ENCODE results near the gene PHKG1. TPM values are rescaled to one million over a fixed set of nuclear protein-coding genes. Genes with fewer than 3 reads are reported as not detected.
A peak's percentile ranks its signal among the peaks of the same experiment; 100 is the strongest.
"Not testable (repeated sequence)": the region's sequence is repeated elsewhere in the genome, so short reads cannot be mapped to it uniquely, and the experiment has no call there.

Gene PHKG1
- polyA plus RNA-seq, 1 donor from 2014 or later = not detected

DNA sequence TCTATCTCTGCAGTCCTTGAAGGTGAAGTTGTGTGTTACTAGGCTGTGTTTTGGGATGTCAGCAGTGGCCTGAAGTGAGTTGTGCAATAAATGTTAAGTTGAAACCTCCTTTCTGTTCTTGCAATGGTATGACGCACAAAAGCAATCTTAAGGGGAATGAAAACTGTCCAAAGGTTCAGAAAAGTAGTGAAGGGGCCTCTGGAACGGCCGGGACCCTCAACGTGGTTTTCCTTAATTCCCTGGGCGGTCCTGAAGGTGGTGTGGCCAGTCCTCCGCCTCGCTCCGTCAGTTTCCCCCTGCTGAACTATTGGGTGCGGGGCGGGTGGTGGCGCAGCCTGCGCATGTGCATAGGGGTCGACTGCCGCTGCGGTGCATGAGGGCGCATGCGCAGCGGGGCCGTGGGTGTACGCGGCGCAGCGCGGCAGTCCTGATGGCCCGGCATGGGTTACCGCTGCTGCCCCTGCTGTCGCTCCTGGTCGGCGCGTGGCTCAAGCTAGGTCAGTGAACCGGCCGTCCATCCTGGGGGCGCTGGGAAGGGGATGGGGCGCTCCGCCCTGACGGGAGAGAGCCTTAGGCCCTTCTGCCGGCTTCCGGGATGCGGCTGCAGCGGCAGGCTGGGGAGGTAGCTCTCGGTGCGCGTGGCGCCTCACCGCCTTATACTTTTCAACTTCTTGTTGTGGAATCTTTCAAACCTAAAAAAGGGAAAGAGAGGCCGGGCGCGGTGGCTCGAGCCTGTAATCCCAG lies 28.7 kb downstream of the PHKG1 start, which contains the start of gene SUMF2:
Gene SUMF2, plus strand, starts transcription at position 405 of the 744 bp plus-strand sequence. Its CDS starts 26 bp downstream, at position 431.
- H3K9me3 Mint-ChIP-seq = no peaks in the 10 kb centered on the region
- peaks cover 17 to 24% (median 20%) of the 10 kb centered on the region in 3 donors for H3K4me1 Mint-ChIP-seq
- no peaks in the 10 kb centered on the region for H3K27me3 Mint-ChIP-seq
- H3K27ac Mint-ChIP-seq = peak within 1 kb of the TSS; percentile 86 to 99 (median 97)
- H3K4me3 Mint-ChIP-seq = peak within 1 kb of the TSS; percentile 85 to 96 (median 94)
- H3K36me3 Mint-ChIP-seq = peaks cover 3% of the 10 kb centered on the region

DNA sequence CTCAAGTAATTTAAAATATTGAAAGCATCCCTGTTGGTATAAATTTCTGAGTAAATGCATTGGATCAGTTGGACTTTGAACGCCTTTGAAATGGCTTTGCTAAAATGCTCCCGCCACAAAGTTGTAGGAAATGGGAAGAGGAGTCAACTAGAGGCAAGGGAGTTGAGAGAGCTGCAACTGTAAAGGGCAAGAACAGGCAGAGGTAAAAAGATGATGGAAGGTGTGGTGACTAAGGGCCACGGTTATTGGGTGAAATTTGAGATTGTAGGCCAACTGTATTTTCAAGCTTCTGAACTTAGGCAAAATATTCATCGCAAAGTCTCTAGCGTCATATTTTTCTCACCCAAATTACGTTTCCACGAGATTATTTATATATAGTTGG lies 29.3 kb downstream of the PHKG1 start:
- Mint-ChIP-seq H3K36me3 (peaks cover 3% of the 10 kb centered on the region), H3K27me3 (no peaks in the 10 kb centered on the region), H3K4me1 (peaks cover 17 to 24% (median 20%) of the 10 kb centered on the region in 3 donors), H3K4me3 (peak overlapping the region; percentile 85 to 96 (median 94)), H3K9me3 (no peaks in the 10 kb centered on the region), H3K27ac (peak overlapping the region; percentile 86 to 99 (median 97))

DNA sequence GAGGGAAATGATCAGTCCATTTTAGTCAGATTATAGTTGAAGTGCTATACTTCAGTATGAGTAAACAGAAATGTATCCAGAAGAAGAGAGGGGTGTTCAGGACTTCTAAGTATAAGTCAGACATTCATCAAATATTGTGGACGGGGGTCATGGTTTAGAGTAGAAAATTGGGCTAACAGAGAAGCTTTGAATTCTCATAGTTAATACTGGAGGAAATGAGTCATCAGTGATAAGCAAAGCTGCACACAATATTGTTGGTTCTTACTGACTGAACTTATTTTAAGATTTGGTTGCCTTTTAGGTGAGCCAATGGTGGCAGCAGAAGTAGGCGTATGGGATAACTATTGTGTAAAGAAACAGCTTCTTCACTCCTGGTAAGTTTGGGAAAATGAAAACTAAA lies 30.4 kb downstream of the PHKG1 start:
- peak overlapping the region in 1 of 3 donors; percentile 86 for H3K27ac Mint-ChIP-seq
- H3K9me3 Mint-ChIP-seq = no peaks in the 10 kb centered on the region
- H3K4me3 Mint-ChIP-seq = peak overlapping the region in 2 of 4 donors; percentile 51 to 81
- H3K36me3 Mint-ChIP-seq = peaks cover 3% of the 10 kb centered on the region
- peaks cover 17 to 24% (median 21%) of the 10 kb centered on the region in 3 donors for H3K4me1 Mint-ChIP-seq
- no peaks in the 10 kb centered on the region for H3K27me3 Mint-ChIP-seq

DNA sequence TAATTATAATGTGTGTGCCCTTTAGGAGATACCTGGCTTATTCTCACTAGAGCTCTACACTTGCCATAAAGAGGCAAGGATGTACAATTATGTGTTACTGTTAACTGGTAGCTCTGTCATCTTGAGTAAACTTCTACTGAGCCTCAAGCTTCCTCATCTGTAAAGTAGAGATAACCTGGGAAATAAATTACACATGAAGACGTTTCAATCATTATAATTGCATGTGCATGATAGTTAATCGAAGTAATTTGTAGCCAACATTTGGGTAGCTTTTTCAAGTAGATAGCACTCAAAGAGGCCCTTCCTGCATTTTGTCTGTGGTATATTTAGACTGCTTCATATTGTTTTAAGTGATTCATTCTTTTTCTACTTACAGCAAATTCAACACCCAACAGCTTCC lies 38.8 kb downstream of the PHKG1 start:
- Mint-ChIP-seq H3K4me3 (peak overlapping the region in 1 of 4 donors; percentile 88), H3K4me1 (peaks cover 18 to 22% (median 21%) of the 10 kb centered on the region in 3 donors), H3K9me3 (no peaks in the 10 kb centered on the region), H3K36me3 (no peaks in the 10 kb centered on the region), H3K27ac (no peak overlapping the region), H3K27me3 (no peaks in the 10 kb centered on the region)

DNA sequence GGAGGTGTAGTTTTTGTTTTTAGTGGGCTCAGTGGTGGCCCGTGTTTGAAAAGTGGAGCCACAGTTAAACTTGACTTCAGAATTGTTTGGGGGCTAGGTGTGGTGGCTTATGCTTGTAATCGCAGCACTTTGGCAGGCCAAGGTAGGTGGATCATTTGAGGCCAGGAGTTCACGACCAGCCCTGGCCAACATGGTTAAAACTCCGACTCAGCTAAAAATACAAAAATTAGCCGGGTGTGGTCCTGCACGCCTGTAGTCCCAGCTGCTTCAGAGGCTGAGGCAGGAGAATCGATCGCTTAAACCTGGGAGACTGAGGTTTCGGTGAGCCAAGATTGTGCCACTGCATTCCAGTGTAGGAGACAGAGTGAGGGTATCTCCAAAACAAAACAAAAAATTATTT lies 39.4 kb downstream of the PHKG1 start:
- H3K4me1 Mint-ChIP-seq = peaks cover 18 to 24% (median 21%) of the 10 kb centered on the region in 3 donors
- H3K4me3 Mint-ChIP-seq = peak overlapping the region in 2 of 4 donors; percentile 70 to 88
- H3K9me3 Mint-ChIP-seq = no peaks in the 10 kb centered on the region
- H3K36me3 Mint-ChIP-seq = no peaks in the 10 kb centered on the region
- no peak overlapping the region for H3K27ac Mint-ChIP-seq
- H3K27me3 Mint-ChIP-seq = no peaks in the 10 kb centered on the region

DNA sequence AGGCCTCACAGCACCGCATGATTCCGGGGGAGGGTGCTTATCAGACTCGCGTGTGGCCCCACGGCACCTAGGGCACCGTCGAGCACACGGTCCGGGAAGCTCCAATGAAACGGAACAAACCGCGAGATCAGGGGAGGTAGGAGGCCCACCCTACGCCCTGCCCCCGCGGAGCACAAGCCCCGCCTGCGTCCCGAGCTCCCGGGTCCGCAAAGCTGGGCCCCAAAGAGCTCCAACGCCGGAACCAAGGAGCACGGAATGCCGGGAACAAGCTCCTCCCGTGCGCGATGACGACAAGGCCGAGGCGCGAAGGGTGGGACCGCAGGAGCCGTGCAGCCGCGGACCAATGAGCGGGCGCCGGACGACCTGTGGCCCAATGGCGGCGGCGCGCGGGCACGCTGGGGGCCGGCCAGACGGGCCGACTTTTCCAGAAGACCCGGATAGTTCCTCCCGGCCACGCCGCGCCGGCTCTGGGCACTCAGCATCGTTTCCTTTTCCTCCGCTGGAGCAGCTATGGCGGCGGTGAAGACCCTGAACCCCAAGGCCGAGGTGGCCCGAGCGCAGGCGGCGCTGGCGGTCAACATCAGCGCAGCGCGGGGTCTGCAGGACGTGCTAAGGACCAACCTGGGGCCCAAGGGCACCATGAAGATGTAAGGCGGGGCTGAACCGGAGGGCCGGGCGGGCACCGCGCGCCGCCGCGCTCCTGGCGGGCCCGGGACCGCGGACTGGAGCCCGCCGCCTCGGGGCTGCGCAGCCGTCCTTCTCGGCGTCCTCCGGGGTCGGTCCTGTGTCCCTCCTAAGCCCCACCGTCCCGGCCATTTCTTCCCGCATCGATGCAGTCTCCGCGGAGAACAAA lies 41.2 kb downstream of the PHKG1 start, which contains the start of the genes CCT6A and PSPH:
Gene CCT6A, plus strand, starts transcription at position 427 of the 853 bp plus-strand sequence. Its CDS starts 84 bp downstream, at position 511.
Gene PSPH, minus strand, starts transcription at position 106 of the 853 bp plus-strand sequence. CDS start 30,232 bp downstream, outside the sequence.
- Mint-ChIP-seq H3K9me3 (no peaks in the 10 kb centered on the region), H3K36me3 (no peaks in the 10 kb centered on the region), H3K27ac (peak within 1 kb of the TSS; percentile 64 to 95 (median 94)), H3K27me3 (no peaks in the 10 kb centered on the region), H3K4me1 (peaks cover 20 to 27% (median 20%) of the 10 kb centered on the region in 3 donors), H3K4me3 (peak within 1 kb of the TSS; percentile 88 to 97 (median 96))

DNA sequence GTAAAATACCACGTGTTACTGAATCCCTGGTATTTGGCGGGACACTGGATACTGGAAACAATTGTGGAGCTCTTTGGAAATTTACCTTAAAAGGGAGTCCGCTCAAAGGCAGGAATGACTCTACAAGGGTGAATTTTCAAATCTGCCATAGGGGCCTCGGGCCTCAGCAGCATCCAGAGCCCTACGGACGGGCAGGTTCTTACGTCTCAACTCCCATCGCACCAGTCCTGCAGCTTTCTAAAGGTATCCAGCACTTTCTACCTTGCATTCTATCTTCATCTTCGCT lies 41.8 kb downstream of the PHKG1 start:
- H3K36me3 Mint-ChIP-seq = no peaks in the 10 kb centered on the region
- H3K9me3 Mint-ChIP-seq = no peaks in the 10 kb centered on the region
- no peaks in the 10 kb centered on the region for H3K27me3 Mint-ChIP-seq
- peaks cover 18 to 24% (median 19%) of the 10 kb centered on the region in 3 donors for H3K4me1 Mint-ChIP-seq
- H3K4me3 Mint-ChIP-seq = peak overlapping the region; percentile 88 to 97 (median 96)
- H3K27ac Mint-ChIP-seq = peak overlapping the region; percentile 64 to 95 (median 94)

DNA sequence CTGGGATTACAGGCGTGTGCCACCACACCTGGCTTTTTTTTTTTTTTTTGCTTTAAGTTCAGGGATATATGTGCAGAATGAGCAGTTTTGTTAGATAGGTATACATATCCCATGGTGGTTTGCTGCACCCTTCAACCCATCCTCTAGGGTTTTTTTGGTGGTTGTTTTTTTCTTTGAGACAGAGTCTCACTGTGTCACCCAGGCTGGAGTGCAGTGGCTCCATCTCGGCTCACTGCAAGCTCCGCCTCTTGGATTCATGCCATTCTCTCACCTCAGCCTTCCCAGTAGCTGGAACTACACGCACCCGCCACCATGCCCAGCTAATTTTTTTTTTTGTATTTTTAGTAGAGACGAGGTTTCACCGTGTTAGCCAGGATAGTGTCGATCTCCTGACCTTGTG lies 44.0 kb downstream of the PHKG1 start:
- Mint-ChIP-seq H3K27ac (peak overlapping the region in 1 of 3 donors; percentile 57), H3K4me3 (peak overlapping the region in 1 of 4 donors; percentile 68), H3K4me1 (peaks cover 9 to 23% (median 19%) of the 10 kb centered on the region in 3 donors)
- not testable (repeated sequence) for H3K27me3 Mint-ChIP-seq, H3K36me3 Mint-ChIP-seq, H3K9me3 Mint-ChIP-seq

DNA sequence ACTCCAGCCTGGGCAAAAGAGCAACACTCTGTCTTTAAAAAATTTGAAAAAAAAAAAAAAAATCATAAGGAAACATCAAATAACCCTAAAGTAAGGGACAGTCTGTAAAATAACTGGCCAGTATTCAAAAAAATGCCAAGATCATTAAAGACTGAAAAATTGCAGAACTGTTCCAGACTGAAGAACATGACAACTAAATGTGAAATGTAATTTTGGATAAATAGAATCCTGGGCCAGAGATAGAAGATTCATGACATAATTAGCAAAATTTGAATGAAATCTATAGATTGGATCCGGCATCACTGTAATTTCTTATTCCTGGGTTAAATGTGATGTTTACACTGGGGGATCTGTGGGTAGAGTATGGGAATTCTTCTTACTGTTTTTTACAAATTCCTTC lies 44.5 kb downstream of the PHKG1 start:
- Mint-ChIP-seq H3K36me3 (no peaks in the 10 kb centered on the region), H3K4me3 (peak overlapping the region in 1 of 4 donors; percentile 68), H3K27ac (no peak overlapping the region), H3K4me1 (peaks cover 9 to 23% (median 18%) of the 10 kb centered on the region in 3 donors), H3K9me3 (no peaks in the 10 kb centered on the region), H3K27me3 (no peaks in the 10 kb centered on the region)

DNA sequence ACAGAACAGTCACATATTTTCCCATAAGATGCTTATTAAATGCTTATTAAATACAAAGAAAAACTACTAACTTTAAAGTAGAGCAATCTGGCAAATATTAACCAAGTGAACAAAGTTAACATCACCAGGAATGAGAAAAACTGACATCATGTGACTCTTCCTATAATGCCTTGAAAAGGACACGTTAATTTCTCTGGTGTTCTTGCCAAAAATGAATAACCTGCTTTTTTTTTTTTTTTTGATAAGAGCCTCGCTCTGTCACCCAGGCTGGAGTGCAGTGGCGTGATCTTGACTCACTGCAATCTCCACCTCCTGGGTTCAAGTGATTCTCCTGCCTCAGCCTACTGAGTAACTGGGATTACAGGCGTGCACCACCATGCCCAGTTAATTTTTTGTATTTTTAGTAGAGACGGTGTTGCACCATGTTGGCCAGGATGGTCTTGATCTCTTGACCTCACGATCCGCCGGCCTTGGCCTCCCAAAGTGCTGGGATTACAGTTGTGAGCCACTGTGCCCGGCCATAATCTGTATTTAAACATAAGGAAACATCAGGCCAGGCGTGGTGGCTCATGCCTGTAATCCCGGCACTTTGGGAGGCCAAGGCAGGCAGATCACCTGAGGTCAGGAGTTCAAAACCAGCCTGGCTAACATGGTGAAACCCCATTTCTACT lies 45.2 kb downstream of the PHKG1 start:
- H3K36me3 Mint-ChIP-seq, H3K4me3 Mint-ChIP-seq, H3K9me3 Mint-ChIP-seq, H3K27me3 Mint-ChIP-seq: not testable (repeated sequence)
- peaks cover 9 to 23% (median 16%) of the 10 kb centered on the region in 3 donors for H3K4me1 Mint-ChIP-seq
- peak overlapping the region in 1 of 3 donors; percentile 53 for H3K27ac Mint-ChIP-seq

DNA sequence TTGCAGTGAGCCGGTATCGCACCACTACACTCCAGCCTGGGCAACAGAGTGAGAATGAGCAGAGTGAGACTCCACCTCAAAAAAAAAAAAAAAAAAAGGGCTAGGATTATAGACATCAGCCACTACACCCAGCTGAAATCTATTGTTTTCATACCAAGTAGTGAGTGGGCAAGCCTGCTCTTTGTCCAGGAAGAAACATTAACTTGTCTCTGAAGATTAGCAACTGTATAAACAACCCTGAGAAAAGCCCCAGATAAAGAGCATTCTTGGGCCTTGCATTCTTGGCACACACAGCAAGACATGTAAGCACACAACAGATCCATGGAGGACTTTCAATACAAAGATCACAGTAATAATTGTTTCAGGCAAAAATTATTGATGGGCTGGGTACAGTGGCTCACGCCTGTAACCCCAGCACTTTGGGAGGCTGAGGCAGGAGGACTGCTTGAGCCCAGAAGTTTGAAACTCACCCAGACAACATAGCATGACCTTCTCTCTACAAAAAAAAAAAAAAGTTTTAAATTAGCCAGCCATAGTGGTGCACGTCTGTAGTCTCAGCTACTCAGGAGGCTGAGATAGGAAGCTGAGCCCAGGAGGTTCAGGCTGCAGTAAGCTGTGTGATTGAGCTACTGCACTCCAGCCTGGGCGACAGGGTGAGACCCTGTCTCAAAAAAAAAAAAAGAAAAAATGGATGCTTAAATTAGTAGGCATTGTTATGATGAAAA lies 45.9 kb downstream of the PHKG1 start:
- no peaks in the 10 kb centered on the region for H3K9me3 Mint-ChIP-seq
- H3K4me3 Mint-ChIP-seq = peak overlapping the region in 1 of 4 donors; percentile 74
- peak overlapping the region in 2 of 3 donors; percentile 23 to 64 for H3K27ac Mint-ChIP-seq

DNA sequence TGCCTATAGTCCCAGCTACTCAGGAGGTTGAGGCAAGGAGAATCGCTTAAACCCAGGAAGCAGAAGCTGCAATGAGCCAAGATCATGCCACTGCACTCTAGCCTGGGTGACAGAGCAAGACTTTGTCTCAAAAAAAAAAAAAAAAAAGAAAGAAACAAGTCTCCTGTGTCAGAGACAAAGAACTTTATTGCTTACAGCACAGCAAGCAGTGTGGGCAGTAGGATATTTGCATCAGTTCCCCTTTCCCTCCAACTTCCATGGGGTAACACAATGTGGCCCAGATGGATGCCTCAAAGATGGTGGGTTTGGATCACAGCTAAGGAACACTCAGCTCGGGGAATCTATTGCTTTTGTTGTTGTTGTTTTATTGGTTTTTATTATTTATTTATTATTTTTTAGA lies 47.0 kb downstream of the PHKG1 start:
- not testable (repeated sequence) for H3K4me3 Mint-ChIP-seq, H3K36me3 Mint-ChIP-seq, H3K27ac Mint-ChIP-seq, H3K27me3 Mint-ChIP-seq, H3K9me3 Mint-ChIP-seq
- H3K4me1 Mint-ChIP-seq = peaks cover 6 to 13% (median 10%) of the 10 kb centered on the region in 3 donors

More for the DNA sequence above, 45.9 kb downstream of the PHKG1 start:
- Mint-ChIP-seq H3K36me3 (peaks cover 3% of the 10 kb centered on the region), H3K27me3 (no peaks in the 10 kb centered on the region), H3K4me1 (peaks cover 6 to 18% (median 12%) of the 10 kb centered on the region in 3 donors)

DNA sequence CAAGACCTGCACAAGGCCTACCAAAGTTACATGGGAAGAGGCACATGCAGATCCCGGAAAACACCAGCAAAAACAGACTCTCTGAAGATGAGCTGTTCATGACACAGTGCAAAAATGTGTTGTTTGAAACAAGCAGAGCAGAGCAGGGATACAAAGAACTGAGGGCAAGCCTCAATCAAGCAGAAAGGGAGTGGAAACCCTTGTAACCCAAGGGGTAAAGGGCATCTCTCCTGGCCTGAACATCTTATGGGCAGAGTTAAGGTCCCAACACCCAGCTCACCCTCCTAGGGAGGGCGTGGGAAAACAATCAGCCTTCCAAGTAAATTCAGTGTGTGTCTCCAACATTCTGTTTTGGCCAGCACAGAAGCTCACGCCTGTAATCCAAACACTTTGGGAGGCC lies 52.0 kb downstream of the PHKG1 start:
- Mint-ChIP-seq H3K27me3 (no peaks in the 10 kb centered on the region), H3K4me3 (no peak overlapping the region), H3K36me3 (peaks cover 3% of the 10 kb centered on the region), H3K9me3 (no peaks in the 10 kb centered on the region), H3K4me1 (peaks cover 0 to 3% (median 0%) of the 10 kb centered on the region in 3 donors), H3K27ac (no peak overlapping the region)

All from IgD-negative memory B cell (primary cell).